ENCODE measurements around the gene SLC25A30. TPM values are rescaled to one million over a fixed set of nuclear protein-coding genes. Genes with fewer than 3 reads are reported as not detected.

The SLC25A30 gene
- total RNA-seq, 2 donors from 2014 or later = 9.2 TPM

DNA sequence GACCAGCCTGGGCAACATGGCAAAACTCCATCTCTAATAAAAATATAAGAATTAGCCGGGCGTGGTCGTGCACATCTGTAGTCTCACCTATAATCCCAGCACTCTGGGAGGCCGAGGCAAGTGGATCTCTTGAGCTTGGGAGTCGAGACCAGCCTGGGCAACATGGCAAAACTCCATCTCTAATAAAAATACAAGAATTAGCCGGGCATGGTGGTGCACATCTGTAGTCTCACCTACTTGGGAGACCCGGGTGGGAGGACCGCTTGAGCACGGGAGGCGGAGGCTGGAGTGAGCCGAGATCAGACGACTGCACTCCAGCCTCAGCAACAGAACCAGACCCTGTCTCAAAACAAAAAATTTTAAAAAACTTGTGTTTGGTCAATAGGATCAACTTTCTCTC, 7.7 kb downstream of the SLC25A30 start:
- H3K27ac ChIP-seq = no peak overlapping the region
- intact Hi-C loops (cut with DNase I) = no loop called here
- H3K4me1 ChIP-seq = no peaks in the 10 kb centered on the region
- H3K9me3 ChIP-seq = no peaks in the 10 kb centered on the region
- H3K4me3 ChIP-seq = no peak overlapping the region
- no peak for TF ChIP-seq CTCF (IDR thresholded peaks at IDR 0.05)
- no peaks in the 10 kb centered on the region for H3K27me3 ChIP-seq
- no peaks in the 10 kb centered on the region for H3K36me3 ChIP-seq
- H3K9ac ChIP-seq (ENCODE audit: low read depth in 2 of 2, low read length in 2 of 2) = no peak overlapping the region
- DNase-seq = no peak

GRCh38 chr13:45410001-45410400, 8.2 kb downstream of the SLC25A30 start:
- intact Hi-C loops (cut with DNase I) = no loop called here
- no peak for TF ChIP-seq CTCF (IDR thresholded peaks at IDR 0.05)
- no peak for DNase-seq
- no peaks in the 10 kb centered on the region for H3K27me3 ChIP-seq
- no peak overlapping the region for H3K27ac ChIP-seq
- H3K4me3 ChIP-seq = no peak overlapping the region
- H3K9me3 ChIP-seq = no peaks in the 10 kb centered on the region
- no peak overlapping the region for H3K9ac ChIP-seq (ENCODE audit: low read depth in 2 of 2, low read length in 2 of 2)
- H3K36me3 ChIP-seq = no peaks in the 10 kb centered on the region
- no peaks in the 10 kb centered on the region for H3K4me1 ChIP-seq

GRCh38 chr13:45406421-45406820, 11.8 kb downstream of the SLC25A30 start:
- H3K27me3 ChIP-seq = no peaks in the 10 kb centered on the region
- H3K27ac ChIP-seq = no peak overlapping the region
- no peak overlapping the region for H3K9ac ChIP-seq (ENCODE audit: low read depth in 2 of 2, low read length in 2 of 2)
- no peaks in the 10 kb centered on the region for H3K36me3 ChIP-seq
- DNase-seq = no peak
- no peaks in the 10 kb centered on the region for H3K4me1 ChIP-seq
- intact Hi-C loops (cut with DNase I) = no loop called here
- no peak overlapping the region for H3K4me3 ChIP-seq
- TF ChIP-seq CTCF (IDR thresholded peaks at IDR 0.05) = no peak
- H3K9me3 ChIP-seq = no peaks in the 10 kb centered on the region

DNA sequence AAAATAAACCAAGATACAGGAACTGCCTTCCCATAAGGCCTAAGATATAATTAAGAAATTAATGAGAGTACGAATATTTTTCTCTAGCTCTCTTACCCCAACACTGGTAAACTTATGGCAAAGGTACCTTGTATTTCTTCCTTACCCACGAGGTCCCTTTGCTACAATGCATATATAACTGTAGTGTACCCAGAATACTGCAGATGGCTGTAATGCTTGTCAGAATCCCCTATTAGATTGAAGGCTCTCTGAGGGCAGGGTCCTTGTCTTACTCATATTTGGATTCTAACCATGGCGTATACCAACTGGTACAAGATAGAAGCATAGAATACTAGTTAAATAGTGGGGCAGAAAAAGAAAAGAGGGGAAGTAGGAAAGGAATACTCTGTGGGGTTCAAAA, 15.1 kb downstream of the SLC25A30 start:
- Histone ChIP-seq H3K4me3 (no peak overlapping the region), H3K27ac (no peak overlapping the region), H3K4me1 (no peaks in the 10 kb centered on the region), H3K27me3 (no peaks in the 10 kb centered on the region), H3K9ac (ENCODE audit: low read depth in 2 of 2, low read length in 2 of 2) (no peak overlapping the region), H3K36me3 (no peaks in the 10 kb centered on the region), H3K9me3 (no peaks in the 10 kb centered on the region)
- TF ChIP-seq CTCF (IDR thresholded peaks at IDR 0.05) = no peak
- intact Hi-C loops (cut with DNase I) = no loop called here
- no peak for DNase-seq

DNA sequence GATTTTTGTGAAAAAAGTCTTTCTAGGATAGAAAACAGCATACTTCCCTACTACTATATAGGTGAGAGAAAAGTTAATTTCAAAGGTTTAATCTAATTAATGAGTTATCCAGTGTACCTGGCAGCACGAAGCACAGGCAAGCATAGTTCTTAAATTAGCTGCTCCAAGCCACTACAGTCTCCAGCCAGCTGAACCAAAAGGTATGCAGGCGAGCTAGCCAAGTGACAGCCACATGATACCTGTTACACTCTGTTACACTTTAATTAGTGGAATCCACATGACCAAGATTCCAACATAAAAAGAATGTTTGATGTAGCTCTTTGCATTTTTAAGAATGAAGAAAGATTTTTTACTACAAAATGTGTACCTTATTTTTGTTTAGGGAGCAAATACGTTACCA, 15.5 kb downstream of the SLC25A30 start:
- no peaks in the 10 kb centered on the region for H3K36me3 ChIP-seq

More for the DNA sequence above, 15.5 kb downstream of the SLC25A30 start:
- no peaks in the 10 kb centered on the region for H3K4me1 ChIP-seq
- H3K27ac ChIP-seq = no peak overlapping the region
- H3K9me3 ChIP-seq = no peaks in the 10 kb centered on the region
- intact Hi-C loops (cut with DNase I) = no loop called here
- DNase-seq = no peak
- no peak for TF ChIP-seq CTCF (IDR thresholded peaks at IDR 0.05)
- H3K4me3 ChIP-seq = no peak overlapping the region
- no peaks in the 10 kb centered on the region for H3K27me3 ChIP-seq
- no peak overlapping the region for H3K9ac ChIP-seq (ENCODE audit: low read depth in 2 of 2, low read length in 2 of 2)
